GM19468 (cell line): ENCODE results near the gene CDK7.

Experiments
- ATAC-seq: cut with Tn5 transposase; IDR thresholded peaks from one replicate; pipeline ENCODE4 v1.9.1; 2021; ENCODE audit warnings: mild to moderate bottlenecking, moderate library complexity, moderate number of reproducible peaks; ENCODE audit not compliant: unreplicated experiment; ENCODE audit errors: extremely low read depth

The CDK7 gene

DNA sequence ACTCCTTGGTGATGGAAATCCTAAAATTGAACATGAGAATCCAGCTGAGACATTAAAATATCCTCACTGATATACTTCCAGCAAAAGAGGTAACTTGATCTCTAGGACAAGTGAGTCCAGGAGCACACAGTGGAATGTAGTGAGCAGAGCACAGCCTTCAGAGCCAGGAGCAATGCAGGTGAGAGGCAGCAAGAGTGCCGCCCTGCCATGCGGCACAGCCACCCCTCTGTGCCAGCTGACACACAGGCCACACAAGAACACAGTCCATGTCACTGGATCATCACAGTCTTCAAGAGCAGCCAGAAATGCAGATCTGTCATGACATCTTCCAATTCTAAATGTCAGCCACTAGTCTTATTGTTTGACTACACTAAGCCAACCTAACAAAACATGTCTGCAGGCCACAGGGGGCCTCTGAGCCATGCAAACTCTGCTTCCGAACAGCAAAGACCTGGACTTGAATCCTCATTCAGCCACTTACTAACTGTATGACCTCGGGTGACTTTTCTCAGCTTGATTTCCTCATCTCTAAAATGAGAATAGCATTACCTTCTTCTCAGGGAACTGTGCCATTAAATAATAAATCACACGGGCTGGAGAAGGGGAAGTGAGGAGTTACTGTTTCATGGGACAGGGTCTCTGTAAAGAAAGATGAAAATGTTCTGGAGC is 50.9 kb downstream of the CDK7 start:
- ATAC-seq = no peak

DNA sequence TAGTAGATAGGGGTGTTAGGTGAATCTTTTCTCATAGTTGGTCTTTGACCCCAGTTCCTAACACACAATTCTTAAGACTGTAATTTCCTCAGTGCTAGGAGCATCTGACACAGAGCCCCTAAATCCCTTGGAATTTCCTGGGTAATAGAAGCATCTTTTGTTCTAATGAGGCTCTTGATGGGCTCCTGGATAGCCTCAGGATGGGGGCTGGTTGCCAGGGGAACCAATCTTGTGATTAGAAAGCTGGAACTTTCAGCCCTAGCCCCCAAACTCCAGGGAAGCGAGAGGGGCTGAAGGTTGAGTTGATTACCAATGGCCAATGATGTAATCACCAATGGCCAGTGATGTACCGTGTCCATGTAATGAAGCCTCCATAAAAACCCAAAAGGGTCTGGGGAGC is 53.4 kb downstream of the CDK7 start:
- no peak for ATAC-seq

DNA sequence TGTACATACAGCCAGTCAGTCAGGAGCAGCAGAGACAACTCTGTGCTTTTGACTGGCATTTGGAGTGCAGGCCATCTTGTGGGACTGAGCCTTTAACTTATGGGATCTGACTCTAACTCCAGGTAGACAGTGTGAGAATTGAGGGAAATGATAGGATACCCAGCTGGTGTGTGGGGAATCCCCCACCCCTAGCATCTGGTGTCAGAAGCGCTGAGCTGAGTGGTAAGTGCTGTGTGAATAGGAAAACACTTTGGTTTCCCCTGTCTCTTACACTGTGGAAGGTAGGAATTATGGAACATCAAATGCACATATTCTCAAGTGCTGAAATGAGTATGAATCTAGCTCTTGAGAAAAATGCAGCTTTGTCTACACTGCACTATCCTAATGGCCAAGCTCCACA is 54.0 kb downstream of the CDK7 start:
- ATAC-seq = no peak

DNA sequence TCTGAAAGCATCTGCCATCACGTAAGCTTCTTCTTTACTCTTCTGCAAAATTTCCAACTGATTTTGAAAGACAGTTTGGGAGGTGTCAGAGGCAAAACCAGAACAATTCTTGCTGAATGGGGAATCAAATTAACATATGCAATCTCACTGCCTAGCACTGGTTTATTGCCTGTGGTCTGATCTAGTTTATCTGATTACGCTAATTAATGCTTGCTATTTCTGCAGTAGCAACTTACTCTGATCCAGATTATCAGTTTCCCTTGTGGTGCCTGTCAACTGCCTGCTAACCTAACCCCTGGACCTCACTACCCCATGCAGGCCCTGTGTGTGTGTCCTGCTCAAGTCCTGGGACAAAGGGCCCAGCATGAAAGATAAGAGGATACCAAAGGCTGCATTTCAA is 57.6 kb downstream of the CDK7 start:
- no peak for ATAC-seq

DNA sequence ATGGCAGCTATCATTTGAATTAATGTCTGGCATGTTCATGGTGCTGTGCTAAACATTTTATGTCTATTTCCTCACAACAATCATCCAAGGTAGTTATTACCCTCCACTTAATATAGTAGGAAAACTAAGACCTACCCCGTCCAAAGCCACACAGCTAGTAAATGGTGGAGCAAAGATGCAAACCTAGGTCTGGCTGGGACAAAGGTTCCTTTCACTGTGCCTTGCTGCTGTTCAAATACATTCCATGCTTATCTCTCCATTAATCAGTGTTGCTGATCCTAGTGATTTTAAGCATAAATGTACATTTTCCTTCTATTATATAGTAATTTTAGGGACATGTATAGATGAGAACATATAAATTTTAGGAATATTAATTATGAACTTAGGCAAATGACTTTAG is 59.2 kb downstream of the CDK7 start:
- ATAC-seq = no peak

DNA sequence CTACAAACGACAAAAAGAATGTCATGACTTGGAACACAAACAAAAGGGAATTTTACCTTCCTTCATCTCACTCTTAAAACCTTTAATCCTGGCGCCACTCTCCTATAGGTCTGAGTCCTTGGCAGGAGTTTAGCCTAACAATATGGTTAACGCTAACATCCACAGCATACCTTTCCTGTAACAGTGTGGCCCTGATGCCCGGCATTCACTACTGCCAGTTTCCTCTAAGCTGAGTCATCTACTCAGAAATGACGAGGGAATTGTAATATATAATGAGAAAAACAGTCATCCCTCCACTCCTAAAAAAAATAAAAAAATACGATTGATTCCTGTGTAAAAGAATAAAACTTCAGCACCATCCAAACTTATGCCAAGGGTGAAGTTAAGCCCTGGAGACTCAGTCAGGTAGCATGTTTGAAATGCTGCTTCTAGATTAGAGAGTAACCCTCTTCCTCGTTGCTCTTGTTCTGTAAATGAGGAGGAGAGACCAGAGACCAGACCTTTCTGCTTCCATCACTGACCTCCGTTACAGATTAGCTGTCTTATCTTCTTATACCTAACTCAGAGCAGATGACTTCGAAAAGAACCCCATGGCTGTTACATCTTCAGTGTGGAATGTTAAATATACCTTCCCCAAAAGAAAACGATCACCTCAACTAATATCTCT is 60.5 kb downstream of the CDK7 start:
- ATAC-seq = no peak

DNA sequence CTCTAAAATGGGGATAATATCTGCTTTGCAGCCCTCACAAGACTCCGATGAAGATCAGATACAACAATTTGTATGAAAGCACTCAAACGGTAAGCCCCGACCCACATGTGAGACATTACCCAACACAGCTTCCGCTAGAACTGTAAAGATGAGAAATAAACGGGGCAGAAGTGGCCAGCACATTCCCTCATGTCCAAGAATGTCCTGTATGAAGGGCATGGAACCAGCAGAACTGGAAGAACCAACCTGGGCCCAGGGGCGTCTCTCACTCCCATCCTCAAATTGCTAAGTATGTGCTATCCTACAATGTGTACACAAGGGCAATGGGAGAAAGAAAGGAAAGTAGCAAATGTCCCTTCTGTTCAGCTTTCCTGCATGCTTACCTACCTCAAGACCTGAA is 64.9 kb downstream of the CDK7 start:
- no peak for ATAC-seq

DNA sequence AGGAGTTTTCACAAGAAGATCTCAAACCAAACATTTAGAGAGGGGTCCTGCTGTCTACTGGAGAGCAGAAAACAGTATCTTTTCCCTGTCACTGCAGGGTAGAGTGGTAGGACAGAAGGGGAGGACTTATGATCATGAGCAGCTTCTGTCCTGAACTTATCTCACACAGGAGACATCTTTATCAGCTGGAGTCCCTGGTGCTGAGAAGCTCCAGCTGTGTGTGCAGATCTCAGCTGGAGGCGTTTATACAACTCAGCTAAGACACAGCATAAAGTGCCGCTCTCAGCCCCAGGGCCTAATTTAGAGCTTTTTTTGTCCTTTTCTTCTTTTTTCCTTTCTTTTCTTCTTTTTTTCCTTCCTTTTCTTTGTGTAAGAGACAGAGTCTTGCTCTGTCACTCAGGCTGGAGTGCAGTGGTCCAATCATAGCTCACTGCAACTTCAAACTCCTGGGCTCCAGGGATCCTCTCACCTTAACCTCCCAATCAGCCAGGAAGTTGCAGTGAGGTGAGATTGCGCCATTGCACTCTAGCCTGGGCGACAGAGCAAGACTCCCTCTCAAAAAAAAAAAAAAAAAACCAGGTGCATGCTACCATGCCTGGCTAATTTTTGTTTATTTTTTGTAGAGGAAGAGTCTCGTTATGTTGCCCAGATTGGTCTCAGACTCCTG is 66.0 kb downstream of the CDK7 start:
- ATAC-seq = no peak

DNA sequence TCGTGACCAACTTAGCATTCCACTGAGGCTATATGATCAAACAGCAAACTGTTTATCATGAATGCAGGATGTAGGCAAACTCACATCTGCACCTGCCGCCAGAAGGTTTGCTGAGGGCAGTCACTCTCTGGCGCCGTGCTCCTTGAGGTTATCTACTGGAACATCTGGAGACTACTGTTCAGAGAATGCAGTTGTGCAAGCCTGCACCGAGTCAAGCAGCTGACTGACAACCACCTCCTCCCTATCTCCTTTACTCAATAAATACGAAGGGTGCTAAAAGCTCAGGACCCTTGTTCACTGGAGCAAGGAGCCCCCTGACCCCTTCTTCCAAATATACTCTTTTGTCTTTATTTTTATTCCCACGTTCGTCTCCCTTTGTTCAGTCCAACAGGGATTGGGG is 70.8 kb downstream of the CDK7 start:
- ATAC-seq = no peak

DNA sequence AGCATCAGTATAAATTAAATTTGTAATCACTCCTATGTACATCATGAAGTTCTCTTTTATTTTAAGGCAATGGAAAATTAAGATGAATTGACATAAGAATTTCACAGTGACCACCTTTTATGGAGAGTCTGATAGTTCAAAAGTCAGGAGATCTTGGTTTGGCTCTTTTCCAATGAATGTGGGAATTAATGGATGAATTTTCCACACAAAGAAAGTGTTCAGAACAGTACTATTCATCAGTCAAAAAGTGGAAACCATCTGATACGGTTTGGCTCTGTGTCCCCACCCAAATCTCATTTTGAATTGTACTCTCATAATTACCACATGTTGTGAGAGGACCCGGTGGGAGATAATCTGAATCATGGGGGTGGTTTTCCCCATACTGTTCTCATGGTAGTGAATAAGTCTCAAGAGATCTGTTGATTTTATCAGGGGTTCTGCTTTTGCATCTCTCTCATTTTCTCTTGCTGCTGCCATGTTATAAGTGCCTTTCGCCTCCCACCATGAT is 73.4 kb downstream of the CDK7 start:
- no peak for ATAC-seq

DNA sequence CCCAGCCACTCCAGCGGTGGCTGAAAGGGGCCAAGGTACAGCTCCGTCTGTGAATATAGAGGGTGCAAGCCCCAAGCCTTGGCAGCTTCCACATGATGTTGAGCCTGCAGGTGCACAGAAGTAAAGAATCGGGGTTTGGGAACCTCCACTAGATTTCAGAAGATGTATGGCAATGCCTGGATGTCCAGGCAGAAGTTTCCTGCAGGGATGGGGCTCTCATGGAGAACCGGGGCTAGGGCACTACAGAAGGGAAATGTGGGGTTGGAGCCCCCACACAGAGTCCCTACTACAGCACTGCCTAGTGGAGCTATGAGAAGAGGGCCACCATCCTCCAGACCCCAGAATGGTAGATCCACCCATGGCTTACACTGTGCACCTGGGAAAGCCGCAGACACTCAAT is 74.7 kb downstream of the CDK7 start:
- no peak for ATAC-seq

DNA sequence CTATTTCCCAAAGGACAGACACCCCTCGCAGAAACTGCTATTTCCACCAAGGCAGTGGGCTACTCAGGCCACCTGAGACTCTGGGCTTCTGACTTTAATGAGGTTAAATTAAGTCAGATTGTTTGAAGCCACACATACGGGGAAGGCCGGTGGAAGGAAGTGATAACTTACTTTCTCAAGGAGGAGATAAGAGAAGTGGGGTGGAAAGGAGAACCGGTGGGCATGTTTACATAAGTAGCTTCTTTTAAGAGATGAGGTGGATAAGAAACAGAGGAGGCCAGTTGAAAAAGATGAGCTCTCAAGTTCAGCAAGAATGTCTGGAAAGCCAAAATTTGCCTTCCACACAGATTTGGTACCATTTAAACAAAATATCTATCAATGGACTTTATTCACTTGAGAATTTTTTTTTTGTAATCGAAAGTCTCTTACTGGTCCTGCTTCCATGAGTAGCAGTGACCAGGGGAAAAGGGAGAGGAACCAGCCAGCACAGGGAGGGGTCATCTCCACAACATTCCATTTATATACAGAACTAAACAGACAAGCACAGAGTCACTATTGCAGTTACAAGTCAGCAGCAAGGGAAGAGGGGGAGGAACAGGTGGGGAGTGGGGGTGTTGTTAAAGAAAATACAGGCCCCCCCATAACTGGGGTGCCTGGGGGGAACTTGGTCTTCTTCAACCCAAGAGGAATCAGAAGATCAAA is 77.9 kb downstream of the CDK7 start:
- ATAC-seq = no peak

DNA sequence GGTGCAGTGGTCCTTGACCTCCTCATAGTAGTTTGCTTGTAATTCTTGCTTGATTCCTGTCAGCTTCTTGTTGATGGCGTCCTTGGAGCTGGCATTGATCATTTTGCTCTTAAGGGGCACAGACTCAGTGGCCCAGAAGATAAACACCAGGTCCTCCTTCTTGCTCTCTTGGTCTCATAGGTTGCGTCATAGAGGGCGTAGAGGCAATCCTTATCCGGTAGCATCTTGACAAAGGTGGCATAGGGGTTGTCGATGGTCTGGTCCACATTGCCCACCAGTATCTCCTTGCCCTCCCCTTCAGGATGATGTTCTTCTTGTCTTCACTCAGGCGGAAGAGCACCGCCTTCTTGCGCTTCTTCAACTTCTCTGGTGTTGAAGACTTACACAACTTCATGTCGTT is 78.7 kb downstream of the CDK7 start:
- no peak for ATAC-seq

DNA sequence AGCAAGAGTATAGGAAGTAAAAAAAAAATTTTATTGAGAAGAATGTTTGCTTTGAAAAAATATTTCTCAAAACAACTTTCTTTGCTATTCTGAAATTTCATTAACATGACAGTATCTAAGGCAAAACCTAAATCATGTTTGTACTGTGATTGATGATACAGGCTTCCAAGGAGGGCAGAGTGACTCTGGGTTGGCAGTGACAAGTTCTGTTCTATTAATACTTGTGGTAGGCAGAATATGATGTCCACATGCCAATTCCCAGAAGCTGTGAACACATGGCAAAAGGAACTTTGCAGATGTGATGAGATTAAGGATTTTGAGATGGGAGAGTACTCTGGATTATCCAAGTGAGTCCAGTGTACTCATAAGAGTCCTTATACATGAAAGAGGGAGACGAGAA is 81.3 kb downstream of the CDK7 start:
- no peak for ATAC-seq

DNA sequence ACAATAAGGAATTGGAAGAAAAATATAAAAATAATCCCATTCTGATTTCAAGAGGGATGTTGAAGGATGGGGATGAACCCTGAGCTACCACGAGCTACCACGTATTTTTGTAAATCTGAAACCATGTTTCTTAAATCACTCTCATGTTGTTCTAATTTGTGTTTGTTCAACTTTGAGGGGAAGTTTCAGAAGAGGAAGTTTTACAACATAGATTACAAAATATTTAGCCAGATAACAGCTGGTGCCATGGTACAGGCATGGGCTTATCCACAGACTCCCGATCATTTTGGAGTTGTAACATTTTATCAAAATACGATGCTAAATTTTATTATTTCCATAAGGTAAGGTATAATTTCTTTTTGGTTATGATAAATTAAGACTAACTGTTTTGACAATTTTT is 82.7 kb downstream of the CDK7 start:
- no peak for ATAC-seq

DNA sequence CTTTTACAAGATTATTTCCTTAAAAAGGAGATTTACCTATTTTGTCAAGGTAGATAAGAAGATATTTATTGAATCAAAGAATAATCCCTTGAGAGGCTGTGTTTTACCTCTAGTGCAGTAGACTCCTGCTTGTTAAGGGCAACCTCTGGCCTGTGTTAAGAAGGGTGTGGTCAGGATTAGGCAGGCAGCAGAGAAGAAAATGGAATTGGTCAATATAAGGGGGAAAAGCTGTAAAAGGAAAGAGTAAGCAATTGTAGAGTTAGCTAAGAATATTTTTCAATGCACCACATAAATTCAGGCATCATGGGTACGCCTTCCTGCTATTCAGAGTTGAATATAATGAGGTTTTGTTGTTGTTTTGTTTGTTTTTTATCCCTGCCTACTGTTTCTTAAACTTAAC is 91.7 kb downstream of the CDK7 start:
- ATAC-seq = no peak
